SKM-1 treated with dmso at 0.1 percent for 144 hours (cell line): ENCODE data around the gene CELF2.

Experiments
- DNase-seq: peaks from one replicate; lab custom pipeline; 2025; ENCODE audit not compliant: unreplicated experiment; lab: John Stamatoyannopoulos, UW

CELF2 gene

DNA sequence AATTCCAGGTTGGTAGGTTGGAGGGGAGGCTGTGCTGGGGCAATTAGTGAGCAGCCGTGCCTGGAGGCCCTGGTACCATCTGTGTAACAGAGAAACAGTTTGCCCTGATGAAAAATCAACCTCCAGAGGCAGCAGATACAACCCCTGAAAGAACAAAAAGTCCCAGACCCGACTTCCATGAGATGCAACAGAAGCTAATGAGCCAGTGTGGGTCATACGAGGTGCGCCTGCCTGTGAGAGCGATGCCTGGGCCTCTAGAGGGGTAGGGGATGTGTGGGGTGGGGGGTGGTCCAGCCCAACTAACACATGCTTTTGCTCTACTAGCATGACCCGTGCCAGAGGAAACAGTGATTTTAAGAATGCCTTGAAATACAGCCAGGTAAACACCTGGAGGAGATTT, 39.3 kb downstream of the CELF2 start:
- DNase-seq, result no peak

DNA sequence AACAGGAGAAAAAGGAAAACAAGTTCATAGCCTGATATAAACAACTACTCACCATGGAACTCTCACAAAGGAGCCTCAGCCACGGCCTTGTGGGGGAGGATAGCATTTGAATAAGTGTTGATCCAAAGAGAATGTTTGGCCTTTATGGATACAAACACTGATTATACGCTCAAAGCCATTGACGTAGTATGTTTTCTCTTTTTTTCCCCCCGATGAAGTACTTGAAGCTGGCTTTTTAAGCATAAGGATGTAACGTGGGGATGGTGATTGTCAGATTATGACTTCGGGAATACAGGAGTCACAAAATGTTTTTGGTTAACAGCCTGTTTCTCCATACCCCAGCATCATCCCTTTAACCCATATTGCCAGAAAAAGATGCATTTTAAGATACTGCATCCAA, 39.8 kb downstream of the CELF2 start:
- DNase-seq, result no peak

DNA sequence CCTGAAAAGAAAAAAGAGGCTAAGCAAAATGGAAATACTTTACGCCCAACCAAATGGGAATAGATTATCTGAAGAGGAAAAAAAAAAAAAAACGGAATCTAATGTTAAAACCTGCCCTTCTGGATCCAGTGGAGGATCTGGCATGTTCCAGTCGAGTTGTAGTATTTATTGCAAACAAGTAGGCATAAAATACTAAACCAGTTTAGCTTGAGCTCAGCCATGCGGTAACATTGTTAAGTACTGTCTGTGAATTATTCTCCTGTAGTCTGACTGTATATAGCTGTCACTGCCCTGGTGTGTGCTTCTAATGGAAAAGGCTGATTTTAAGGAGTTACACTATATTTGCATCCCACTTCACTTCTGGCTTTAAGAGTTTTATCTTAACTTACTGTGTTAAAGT, 40.3 kb downstream of the CELF2 start:
- no peak for DNase-seq

DNA sequence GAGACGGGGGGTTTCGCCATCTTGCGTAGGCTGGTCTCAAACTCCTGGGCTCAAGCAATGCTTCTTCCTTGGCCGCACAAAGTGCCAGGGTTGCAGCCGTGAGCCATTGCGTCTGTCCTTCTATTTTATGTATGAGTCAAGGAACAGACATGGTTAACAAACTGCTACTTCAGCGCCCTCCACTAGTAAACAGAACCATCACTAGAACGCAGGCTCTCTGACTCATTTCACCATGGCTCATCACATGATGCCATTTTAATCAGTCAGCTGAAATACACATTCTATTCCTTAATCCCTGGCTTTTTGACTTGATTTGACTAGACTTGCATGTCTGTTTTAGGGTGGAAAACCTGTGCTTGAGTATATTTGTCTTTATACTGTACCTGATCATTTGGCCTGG, 41.3 kb downstream of the CELF2 start:
- no peak for DNase-seq

DNA sequence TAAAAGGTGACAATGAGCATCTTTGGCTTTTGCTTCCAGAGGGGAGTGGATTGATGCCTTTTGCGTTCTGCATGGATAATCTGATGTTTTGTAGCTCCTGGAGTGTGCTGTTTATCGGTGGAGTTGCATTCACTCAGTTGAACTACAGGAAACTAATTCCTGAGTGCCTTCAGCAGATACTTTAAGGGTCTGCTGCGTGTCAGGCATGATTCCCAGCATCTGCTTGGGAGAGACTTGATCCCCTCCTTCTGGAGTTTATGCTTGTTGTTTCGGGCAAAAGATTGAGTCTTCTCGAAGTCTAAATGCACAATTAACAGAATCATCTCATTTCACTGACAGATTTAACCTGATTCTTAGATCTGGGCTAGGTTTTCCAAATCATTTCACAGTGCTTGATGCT, 46.2 kb downstream of the CELF2 start:
- no peak for DNase-seq

DNA sequence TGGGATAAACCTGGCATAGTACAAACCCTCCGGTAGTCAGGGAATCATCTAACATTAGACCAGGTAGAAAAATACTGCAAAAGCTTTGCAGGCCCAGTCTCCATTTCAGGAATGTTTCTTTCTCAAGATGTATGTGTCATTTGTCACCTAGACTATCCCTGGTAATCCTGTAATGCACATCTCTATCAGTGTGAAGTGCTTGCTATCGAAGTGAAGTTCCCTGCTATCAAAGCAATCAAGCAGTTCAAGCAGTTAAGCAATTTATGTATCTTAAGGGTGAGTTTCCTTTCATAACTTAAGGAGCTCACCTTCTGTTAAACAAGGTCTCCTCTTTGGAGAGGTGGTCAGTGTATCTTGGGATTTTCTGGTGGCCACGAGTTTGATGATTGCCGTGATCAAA, 47.2 kb downstream of the CELF2 start:
- DNase-seq, result no peak

DNA sequence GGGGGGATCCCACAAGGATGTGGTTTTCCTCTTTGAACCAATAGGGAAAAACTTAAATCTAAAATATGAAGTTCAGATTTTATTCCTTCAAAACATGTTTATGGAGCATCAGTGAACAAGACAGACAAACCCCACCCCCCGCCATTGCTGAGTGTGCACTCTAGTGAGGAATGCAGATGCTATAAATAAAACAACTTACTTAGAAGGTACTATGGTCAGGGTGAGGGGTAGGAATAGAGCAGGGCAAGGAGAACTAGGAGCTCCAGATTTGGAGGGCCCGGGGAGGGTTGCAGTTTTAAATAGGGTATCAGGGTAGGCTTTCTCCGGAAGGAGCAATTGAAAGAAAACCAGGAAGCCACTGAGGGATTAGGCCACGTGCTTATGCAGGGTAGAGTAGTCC, 47.9 kb downstream of the CELF2 start:
- no peak for DNase-seq

DNA sequence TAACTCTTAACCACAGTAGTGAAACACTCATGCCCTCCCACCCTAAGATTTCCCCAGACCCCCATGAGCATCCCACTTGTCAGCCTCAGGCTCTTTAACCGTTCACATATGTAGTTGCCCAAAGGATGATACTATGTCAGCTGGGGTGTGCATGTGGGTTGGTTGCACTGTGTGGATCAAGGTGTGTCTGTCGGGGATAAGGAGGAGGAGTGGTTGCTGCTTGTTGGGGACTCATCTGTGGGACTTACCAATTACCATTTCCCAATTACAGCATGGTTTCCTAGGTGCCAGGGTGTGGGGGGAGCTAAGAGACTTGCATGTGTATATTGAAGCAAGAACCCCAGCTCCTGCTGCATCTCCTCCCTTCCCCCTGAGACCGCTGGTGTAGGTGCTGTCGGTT, 48.8 kb downstream of the CELF2 start:
- DNase-seq, result no peak

DNA sequence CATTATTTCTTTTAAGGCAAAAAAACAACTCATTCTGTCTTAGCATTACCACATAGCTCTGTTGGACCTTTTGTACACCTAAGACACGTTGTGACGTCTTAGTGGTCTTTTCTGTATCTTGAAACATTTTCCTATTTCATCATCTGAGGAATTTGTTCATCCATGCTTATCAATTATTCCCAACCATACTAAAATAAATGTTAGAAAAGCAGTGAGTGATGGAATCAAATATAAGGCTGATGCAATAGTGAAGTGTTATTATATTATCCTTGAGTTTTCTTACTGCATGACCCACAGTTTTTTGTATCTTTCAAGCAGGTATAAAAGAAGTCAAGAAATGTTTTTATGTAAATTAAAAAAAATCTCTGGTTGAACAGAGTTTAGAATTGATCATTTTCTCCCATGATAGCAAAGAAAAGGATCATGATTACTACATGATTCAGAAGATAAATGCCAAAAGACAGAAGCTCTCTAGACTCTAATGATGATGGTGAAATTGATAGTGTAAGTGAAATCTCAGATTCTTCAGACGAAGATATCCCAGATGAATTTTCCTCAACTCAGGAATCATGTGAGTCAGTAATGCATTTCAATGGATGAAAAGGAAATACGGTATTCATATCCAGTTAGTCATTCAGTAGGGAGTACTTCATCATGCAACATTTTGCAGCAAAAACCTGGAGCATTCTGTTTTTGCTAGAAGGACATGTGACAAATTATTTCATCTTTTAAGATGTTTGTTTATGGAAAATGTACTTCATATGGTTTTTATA, 51.4 kb downstream of the CELF2 start:
- no peak for DNase-seq

DNA sequence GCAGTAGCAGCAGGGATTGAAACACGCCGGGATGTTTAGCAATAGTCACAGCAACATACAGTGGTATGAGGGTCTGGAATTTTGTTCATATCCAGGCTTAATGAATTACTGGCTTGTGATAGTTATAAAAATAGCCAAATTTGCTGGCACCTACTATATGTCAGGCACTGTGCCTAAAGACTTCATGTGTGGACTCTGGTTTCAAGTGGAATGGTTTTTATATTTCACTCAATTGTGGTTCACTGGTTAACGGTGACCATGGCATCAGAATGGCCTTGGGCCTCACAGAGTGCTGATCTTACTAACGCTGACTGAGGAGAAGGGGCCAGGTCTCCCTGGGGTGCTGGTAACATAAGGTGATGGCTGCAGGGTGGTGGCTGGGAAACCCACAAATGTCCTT, 55.7 kb downstream of the CELF2 start:
- DNase-seq, result no peak

DNA sequence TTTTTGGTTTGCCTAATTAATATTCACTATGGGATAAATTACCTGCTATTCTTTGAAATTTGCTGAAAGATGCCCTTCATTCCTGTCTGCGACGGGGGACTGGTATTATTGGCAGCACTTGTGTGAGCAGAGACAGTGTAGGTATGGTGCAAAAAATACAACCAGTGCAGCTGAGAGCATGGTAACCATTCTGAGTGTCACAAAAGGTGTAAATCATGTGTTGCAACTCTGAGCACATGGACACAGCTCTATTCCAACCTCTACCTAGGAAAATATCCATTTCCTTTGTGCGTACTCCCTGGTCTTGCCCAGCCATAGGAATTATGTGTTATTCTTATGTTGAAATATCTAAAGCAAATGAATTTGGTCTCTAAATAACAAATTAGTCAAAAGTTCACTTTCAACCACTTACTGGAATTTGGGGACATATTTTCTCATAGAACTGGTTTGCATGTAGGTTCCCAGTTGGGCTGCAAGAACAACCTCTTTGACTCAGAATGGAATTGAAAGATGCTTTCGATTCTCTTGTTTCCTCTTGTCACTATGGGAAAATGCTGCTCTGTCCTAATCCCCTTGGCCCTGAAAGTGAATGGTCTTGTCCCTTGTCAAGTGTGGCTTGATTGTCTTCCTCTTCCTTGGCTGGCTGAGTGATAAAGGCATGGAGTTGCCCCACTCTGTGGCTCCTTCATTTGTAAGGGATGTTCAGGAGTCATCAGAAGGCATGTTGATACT, 57.0 kb downstream of the CELF2 start:
- DNase-seq, result no peak

DNA sequence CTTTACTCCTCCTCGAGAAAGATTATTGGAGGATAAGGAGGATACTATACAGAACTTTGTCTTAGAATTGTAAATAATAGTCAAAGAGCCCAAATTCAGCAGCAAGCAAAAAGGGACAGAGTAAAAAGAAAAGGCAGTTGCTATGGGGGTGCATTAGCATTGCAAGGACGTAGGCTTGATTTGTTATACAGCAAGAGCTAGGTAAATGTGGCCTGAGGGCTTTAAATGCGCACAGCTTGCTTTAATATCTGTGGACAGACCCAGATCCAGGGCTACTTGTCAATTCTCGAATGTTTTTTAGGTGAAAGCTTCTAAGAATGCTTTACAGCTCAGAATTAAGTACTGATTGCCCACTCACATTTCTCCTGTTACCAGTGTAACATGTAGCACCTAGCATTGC, 58.5 kb downstream of the CELF2 start:
- DNase-seq, result no peak

DNA sequence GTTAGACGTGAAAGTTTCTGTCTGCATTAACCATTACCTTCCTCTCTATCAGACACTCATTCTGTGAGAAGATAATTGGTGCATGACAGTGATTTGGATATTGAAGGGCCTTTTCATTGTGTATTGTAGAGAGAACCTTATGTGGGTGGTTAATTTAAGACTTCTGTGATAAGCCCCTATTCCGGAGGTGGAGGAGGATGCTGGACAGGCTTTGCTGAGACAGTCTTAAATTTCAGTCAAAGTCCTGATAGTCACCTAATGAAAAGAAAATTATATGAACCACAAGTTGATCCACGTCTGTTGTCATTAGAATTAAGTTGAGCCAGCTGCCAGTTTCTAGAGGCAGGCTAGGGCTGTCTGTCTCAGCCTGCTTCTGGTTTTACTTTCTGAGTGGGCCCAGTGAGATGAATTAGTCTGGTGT, 62.9 kb downstream of the CELF2 start:
- no peak for DNase-seq

DNA sequence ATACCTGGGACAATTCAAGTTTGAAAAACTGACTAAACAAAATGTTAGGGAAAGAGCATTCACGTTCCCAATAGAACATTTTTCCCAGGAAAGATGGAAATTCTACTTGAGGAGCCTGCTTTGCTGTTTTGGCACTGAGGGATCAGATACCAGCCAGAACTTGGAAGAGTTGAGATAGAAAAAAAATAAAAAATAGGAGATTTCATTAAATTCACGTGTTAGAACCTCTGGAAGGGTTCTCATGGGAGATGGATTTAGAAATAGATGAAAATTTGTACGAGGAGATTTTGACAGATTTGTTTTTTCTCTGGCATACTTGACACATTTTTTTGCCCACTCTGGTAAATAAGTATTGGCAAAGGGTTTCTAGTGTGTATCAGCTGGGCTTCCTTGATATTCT, 63.7 kb downstream of the CELF2 start:
- DNase-seq, result no peak

DNA sequence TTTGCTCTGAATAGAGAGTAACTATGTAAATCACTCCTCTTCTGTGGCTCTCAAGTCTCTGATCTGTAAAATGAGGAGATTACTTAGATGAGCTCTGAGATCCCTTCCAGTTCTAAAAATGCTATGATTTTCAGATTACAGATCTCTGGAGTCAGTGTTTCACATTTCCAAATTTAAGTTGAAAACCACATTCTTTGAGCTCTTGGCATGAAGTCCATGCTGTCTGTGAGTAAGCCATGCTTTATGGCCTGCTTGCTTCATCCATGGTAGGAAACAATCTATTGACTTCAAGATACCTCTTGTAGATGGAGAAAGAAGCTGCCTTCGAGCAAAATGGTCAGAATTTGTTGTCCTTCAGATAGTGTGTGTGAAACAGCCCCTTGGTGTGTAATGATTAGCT, 64.9 kb downstream of the CELF2 start:
- DNase-seq, result no peak

DNA sequence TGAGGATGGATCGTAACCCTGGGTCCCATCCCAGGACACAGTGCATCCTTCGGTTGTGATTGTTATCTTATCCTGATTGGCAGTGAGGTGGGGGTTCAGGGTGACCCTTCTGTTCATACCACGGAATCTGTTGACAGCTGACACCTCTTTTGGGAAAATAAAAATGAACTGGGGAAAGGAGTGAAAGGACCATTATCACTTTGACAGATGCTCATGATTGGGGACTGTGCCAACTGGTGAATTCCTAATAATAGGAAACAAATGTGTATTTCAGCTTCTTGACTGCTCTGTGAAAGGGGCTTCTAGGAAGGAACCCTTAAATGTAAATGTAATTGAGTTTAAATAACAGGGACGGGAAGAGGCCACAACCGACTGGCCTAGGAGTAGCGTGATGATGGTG, 65.4 kb downstream of the CELF2 start:
- no peak for DNase-seq

DNA sequence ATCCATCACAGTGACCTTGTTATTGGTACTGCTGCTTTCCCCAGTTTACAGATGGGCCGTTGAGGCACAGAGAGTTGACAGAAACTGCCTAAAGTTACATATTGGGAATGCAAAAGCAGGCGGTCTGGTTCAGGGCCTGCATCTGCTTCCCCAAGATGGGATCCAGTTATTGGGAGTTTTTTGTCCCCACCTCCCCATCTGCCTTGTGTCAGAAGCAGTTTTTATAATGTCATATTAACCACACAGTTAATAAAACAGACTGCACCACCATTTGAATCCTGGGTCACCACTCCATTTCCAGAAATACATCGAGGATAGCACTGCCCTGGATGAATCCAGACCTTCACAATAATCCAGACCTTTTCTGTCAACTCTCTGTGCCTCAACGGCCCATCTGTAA, 67.9 kb downstream of the CELF2 start:
- DNase-seq, result no peak

DNA sequence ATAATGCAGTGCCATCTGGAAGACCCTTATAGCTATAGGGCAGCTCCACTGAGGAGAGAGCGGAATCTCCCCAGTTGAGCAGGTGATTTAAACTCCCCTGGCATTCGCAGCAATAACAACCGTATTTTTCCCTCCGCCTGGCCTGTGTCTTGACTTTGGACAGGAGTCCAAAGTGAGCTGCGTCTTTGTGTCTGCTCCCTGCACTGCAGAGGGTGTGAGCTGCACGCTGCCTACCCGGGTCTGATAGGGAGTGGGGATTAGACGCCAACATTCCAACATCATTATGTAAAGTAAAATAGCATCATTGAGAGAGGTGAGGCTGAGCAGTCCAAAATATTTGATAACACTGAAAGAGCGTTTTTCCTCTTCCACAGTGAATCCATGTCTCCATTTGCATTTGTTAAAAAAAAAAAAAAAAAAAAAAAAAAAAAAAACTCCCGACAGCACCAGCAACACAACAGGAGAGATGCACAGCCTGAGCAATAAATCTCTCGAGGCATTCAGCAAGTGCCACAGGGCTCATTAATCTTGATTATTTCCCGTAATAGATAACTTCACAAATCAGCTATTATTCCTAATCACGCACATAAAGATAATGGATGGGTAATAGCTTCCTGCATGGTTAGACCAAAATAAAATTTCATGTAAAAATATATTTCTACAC, 68.6 kb downstream of the CELF2 start:
- DNase-seq, result no peak

DNA sequence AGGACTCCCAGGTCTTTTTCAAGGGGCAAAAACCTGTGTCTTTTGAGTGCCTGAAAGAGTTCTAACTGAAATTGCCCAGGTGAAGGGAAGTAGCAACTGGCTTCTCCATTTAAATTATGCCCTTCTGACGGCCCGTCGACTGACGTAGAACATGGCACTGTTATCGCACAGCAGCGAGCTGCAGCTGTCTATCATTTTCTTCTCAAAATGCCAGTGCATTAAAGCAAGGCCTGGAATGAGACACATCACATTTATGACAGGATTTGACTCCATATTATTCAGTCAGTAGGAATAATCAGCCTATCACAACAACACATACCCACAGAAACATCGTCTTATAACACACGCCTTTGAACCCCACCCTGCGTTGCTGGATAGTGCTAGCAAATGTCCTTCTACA, 69.7 kb downstream of the CELF2 start:
- no peak for DNase-seq

DNA sequence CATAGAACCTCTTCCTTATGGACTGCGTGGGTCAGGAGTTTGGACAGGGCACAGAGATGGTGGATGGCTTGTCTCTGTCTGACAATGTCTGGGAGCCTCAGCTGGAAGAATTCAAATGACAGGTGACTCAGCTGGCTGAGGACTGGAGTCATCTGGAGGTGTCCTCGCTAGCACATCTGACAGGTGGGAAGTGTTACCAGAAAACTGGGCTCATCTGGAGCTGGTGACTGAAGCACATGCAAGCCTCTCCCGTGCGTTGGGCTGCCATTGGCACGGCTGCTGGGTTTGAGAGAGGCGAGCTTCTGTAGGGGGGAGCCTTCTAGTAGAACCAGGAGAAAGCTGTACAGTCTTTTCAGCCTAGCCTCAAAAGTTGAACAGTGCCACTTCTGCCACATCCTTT, 71.0 kb downstream of the CELF2 start:
- no peak for DNase-seq

DNA sequence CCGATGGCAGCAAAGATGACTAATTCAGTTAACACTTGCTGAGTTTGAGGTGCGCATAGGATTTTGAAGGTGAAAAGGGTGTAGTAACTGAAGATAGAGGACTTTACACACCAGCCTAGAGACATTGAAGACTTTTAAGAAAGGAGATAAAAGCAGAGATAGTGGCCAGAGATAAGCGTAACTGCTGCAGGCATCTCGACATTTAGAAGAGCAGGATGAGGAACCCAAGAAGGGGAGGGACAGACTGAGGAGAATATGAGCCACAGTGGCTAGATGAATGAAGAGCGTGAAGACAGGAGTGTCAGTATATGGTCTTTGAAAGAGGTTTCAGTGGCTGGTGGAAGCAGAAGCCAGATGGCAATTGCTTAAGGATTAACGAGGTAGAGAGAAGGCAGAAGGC, 71.6 kb downstream of the CELF2 start:
- DNase-seq, result no peak

DNA sequence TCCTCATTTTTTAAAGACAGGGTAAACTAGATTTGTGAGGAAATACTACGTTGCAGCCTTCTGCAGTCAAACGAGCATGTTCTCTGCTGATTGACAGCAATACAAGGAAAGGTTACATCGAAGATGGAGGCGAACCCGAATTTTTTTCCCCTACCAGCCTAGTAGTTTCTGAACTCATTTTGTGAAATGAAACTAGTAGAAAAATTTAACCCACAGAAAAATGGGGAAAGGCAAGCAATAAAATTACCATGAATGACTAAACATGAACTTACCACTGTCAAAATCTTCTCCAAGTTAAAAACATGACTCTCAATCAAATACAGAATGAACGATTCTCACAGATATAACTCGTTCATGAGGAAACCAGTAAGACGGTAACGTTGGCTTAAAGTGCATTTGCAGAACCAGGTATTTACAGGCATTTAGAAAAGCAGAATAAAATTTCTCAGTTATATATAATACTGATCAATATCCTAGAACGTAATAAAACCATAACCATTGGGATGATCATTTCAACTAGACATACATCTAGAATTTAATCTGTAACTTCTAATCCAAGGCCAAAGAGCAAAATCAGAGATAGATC, 73.9 kb downstream of the CELF2 start:
- DNase-seq, result no peak
